GM18873 (cell line): ENCODE data around the gene KCNK4.
"Not testable (repeated sequence)": the region's sequence is repeated elsewhere in the genome, so short reads cannot be mapped to it uniquely, and the experiment has no call there.

ENCODE experiments used
- ATAC-seq: cut with Tn5 transposase; IDR thresholded peaks from one replicate; pipeline ENCODE4 v1.9.1; 2021; ENCODE audit warnings: mild to moderate bottlenecking, moderate library complexity, moderate number of reproducible peaks; ENCODE audit not compliant: unreplicated experiment, low FRiP score

Gene KCNK4

GRCh38 chr11:64305691-64306562, 14.8 kb downstream of the KCNK4 start:
- ATAC-seq: no peak

DNA sequence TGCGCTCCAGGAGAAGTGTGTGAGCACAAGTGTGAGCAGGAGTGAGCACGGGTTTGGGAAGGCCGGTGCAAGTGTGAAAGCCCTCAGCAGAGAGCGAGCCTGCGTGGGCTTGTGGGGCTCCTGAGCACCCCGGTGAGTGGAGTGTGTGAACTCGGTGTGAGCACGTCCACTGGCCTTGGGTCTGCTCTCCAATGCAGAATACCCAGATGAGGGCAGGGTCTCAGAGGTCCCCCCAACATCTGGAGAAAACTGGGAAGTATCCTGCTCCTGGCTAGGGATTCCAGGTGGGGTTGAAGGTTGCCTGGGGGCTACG, 15.4 kb downstream of the KCNK4 start:
- no peak for ATAC-seq

DNA sequence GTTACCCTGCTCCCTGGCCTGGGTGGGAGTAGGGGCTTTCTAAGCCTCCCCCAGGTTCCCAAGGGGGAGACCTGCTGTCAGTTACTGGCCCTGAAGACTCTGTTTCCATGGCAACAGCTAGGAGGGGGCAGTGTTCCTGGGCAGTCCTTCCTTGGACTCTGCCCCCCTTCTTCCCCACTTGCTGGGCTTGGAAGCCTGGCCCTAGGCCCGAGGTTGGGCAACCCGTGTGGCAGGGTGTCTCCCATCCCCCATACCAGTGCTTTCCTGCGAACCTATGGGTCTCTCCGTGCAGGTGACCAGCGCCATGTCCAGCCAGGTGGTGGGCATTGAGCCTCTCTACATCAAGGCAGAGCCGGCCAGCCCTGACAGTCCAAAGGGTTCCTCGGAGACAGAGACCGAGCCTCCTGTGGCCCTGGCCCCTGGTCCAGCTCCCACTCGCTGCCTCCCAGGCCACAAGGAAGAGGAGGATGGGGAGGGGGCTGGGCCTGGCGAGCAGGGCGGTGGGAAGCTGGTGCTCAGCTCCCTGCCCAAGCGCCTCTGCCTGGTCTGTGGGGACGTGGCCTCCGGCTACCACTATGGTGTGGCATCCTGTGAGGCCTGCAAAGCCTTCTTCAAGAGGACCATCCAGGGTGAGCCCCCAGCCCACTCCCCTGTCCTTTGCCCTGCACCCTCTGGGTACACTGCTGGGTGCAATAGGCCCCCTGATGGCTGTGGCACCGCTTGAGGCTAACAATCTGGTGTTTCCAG, 15.9 kb downstream of the KCNK4 start:
- no peak for ATAC-seq

- not testable (repeated sequence) for ATAC-seq
These were observed 16.7 kb downstream of the KCNK4 start for GRCh38 chr11:64307795-64308194.

GRCh38 chr11:64312947-64313346, 21.8 kb downstream of the KCNK4 start:
- no peak for ATAC-seq

DNA sequence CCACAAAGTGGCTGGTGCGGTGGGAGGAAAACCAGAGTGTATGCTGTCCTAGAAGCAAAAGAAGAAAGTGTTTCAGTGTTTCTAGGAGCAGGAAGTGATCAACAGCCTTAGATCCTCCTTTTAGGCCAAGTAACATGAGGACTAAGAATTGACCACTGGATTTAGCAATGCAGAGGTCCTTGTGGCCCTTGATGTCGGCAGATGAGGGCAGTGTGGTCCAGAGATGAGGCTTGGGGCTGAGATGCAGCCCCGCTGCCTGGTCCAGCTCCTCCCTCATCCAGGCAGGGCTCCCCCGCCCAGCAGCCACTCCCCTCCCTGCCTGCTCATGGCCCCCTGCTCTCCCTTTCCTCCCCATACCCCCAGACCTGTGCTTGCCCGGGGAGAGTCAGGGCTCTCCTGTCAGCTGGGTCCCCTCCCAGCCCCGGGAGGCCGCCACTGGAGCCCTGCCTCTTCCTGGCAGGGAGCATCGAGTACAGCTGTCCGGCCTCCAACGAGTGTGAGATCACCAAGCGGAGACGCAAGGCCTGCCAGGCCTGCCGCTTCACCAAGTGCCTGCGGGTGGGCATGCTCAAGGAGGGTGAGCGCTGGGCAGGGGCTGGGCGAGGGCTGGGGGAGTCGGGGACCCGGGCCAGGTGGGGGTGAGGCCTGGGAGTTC, 22.5 kb downstream of the KCNK4 start:
- no peak for ATAC-seq

DNA sequence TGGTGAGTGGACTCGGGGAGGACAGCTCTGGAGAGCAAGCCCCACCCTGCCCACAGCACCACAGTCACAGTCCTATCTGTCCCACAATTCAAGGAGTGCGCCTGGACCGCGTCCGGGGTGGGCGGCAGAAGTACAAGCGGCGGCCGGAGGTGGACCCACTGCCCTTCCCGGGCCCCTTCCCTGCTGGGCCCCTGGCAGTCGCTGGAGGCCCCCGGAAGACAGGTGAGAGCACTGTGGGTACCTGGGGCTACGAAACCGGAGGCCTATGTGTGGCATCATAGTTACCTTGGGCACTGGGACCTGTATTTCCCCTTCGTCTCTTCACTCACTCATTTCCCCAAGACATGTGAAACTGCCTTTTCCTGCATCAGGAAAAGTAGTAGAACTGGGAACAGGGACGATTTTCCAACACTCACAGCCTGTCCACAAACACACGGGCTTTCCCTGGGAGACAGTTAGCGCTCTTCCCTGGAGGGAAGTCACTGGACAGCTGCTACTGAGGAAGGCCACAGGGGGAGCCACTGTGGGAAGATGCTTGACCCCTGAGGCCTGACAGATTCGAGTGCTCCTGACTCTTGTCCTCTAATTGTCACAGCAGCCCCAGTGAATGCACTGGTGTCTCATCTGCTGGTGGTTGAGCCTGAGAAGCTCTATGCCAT, 23.2 kb downstream of the KCNK4 start:
- ATAC-seq: no peak

- no peak for ATAC-seq
These were observed 23.9 kb downstream of the KCNK4 start for GRCh38 chr11:64314805-64315561.

DNA sequence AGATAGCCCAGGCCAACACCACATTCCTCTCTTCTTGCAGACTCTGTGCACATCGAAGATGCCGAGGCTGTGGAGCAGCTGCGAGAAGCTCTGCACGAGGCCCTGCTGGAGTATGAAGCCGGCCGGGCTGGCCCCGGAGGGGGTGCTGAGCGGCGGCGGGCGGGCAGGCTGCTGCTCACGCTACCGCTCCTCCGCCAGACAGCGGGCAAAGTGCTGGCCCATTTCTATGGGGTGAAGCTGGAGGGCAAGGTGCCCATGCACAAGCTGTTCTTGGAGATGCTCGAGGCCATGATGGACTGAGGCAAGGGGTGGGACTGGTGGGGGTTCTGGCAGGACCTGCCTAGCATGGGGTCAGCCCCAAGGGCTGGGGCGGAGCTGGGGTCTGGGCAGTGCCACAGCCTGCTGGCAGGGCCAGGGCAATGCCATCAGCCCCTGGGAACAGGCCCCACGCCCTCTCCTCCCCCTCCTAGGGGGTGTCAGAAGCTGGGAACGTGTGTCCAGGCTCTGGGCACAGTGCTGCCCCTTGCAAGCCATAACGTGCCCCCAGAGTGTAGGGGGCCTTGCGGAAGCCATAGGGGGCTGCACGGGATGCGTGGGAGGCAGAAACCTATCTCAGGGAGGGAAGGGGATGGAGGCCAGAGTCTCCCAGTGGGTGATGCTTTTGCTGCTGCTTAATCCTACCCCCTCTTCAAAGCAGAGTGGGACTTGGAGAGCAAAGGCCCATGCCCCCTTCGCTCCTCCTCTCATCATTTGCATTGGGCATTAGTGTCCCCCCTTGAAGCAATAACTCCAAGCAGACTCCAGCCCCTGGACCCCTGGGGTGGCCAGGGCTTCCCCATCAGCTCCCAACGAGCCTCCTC, 24.8 kb downstream of the KCNK4 start:
- ATAC-seq: not testable (repeated sequence)

DNA sequence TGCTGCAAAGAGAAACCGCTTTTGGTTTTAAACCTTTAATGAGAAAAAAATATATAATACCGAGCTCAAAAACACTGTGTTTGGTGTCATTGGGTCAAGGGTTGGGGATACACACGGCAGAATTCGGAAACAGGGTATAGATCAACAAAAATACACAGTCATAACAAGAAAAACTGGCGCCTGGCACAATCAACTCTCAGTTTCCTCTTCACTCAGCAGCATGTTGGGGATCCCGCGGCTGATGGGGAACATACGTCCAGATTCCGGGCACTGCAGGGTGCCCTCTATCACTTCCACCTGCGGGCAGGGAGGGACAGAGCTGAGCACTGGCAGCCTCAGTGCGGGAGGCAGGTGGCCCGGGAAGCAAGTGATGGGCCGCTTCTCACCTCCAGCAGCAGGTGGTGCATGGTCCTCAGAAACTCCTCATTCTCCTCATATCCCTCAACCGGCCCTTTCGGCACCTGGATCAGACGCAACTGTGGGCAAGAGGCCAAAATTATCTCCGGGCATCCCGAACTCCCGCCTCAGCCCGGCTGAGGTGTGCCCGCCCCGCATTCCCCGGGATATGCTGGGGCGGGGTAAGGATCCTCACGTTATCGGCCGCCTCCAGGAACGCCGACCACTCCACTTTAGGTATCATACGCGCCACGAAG, 25.7 kb downstream of the KCNK4 start:
- ATAC-seq: peak; percentile 2

DNA sequence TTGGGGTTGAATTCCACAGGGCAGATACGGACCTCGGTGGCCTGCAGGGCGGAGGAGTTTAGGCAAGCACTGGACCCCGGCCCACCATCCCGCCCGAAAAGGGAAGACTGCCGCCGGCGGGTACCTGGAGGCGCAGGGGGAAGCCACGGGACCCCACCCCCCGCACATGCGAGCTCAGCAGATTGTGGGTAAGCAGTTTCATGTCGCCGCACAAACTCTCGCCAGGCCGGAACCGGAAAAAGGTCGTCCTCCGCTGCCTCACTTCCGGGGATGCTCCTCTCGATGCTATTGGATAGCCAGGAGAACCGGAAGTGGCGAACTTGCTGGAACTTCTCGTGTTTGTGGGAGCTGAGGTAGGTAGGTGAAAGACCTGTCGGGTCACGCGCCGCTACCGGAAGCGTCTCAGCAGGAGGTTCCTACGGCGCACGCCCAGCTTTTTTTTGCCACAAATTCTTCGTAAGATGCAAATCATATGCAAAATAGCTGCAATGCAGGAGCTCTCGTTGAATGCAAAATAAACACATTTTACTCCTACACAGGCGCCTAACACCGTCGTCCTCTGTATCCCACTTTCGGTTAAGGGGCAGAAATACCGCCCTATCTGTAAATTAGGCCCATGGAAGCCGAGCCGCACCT, 26.3 kb downstream of the KCNK4 start, which contains the start of gene TRMT112:
TRMT112 (minus strand) TSS at position 235 of the 636 bp plus-strand sequence; CDS start at position 202, 33 bp downstream.
- ATAC-seq: peak; percentile 51

- peak; percentile 58 for ATAC-seq
These were observed 27.1 kb downstream of the KCNK4 start, which contains the start of gene PRDX5 for GRCh38 chr11:64317961-64318765. PRDX5 (plus strand) TSS chr11:64318121; CDS start chr11:64318216, 95 bp downstream.

DNA sequence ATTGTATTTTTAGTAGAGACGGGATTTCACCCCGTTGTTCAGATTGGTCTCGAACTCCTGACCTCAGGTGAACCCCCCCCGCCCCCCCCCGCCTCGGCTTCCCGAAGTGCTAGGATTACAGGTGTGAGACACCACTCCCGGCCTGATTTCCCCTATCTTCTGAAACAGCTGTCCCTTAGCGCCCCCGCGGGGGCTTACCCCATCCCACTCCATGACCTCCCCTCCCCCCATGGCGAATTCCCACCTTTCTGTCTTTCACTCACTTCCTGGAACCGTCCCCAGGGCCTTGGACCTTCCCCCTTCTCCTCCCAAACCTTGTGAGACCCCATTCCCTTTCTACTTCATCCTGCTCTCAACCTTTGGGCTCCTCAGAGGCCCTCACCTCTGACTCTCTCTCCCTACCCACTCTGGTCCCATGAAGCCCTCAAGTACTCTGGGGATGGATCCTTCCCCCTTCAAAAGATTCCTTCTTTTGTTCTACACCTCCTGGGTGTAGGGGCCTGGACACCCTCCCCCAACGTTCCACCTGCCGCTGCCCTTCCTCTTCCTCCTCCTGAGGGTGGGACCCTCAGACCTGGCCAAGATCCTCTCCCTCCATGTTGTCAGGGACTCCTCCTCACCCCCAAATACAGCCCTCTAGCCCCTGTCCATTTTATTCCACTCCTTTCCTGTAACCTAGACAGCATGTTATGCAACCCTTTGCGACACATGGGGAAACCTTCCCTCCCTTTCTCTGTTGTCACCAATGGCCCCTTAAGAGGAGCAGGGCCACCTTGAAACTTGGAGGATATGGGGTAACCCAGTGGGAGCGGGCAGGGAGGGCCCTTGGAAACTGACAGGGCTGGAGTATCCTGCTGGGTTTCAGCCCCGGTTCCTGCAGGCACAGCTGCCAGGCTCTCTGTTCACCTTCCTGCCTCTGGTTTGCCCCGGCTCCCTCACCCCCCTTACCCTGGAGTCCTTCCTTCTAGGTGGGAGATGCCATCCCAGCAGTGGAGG, 28.0 kb downstream of the KCNK4 start:
- no peak for ATAC-seq

- no peak for ATAC-seq
These were observed 29.5 kb downstream of the KCNK4 start for GRCh38 chr11:64320556-64320955.

- ATAC-seq: no peak
These were observed 29.9 kb downstream of the KCNK4 start for GRCh38 chr11:64321026-64321425.

DNA sequence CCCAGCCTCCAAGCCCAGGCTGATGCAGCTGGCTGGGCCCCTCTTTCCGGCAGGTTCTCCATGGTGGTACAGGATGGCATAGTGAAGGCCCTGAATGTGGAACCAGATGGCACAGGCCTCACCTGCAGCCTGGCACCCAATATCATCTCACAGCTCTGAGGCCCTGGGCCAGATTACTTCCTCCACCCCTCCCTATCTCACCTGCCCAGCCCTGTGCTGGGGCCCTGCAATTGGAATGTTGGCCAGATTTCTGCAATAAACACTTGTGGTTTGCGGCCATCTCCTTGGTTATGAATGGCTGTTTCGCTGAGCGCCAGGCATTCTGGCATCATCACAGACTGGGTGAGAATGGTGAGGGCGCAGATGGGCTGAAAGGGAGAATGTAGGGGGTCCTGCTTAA, 30.4 kb downstream of the KCNK4 start:
- no peak for ATAC-seq
